Measurements from ENCODE around the gene TAF1D.

The TAF1D gene

DNA sequence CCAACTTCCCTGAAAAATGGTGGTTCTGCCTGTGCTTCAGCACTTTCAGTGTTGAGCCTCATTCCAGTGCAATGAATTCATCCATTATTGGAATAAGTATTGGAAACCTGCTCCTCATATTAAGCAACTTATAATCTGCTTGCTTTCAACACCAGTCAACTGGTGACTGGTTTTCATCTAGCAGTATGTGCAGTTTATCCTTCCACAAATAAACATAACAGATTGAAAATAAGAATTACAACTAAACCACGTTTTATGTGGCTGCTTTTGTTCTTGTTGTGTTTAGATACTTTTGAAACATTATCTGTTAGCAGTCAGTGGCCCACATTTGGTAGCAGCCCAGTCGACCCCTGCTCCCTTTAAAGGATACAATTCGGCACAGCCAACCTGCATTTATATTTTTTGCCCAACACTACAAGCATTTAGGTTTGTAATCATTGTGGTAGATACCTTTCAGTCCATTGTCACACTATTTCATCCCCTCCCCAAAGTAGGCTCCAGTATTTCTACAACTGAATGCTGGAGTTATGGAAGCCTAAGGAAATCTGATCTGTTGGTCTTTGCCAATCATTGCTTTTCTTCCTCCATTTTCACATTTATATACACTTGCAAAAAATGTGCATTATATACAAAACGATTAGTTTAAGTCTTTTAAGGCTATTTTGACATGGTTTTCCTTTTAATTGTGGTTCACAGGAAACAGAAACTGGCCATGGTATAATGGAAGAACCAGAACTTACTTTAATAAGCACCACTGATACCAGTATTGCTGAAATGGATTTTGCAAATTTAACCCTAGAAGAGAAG is 13.1 kb downstream of the TAF1D start:
- no peak overlapping the region for H2AFZ ChIP-seq (ENCODE audit: low read length)
- H4K20me1 ChIP-seq (ENCODE audit: insufficient read depth, low read length): no peaks in the 10 kb centered on the region
- no peaks in the 10 kb centered on the region for H3K4me1 ChIP-seq (ENCODE audit: insufficient read depth, low read length, severe bottlenecking)
- no peaks in the 10 kb centered on the region for H3K9me3 ChIP-seq (ENCODE audit: low read length)
- H3F3A ChIP-seq (ENCODE audit: insufficient read depth, low read length): peaks cover 30% of the 10 kb centered on the region
- H3K79me2 ChIP-seq (ENCODE audit: insufficient read depth, low read length): no peaks in the 10 kb centered on the region
- no peaks in the 10 kb centered on the region for H3K9me2 ChIP-seq (ENCODE audit: low read depth, low read length)
- no peaks in the 10 kb centered on the region for H3K27me3 ChIP-seq (ENCODE audit: insufficient read depth, low read length)
- no peak overlapping the region for H3K27ac ChIP-seq (ENCODE audit: low read depth, low read length, poor library complexity, severe bottlenecking)
- TF ChIP-seq EZH2 (IDR thresholded peaks at IDR 0.05; ENCODE audit: borderline replicate concordance, low read length) (no peak), CTCF (IDR thresholded peaks at IDR 0.05; ENCODE audit: low read length) (no peak)
- H3K4me3 ChIP-seq (ENCODE audit: low read depth, low read length, poor library complexity, severe bottlenecking): no peak overlapping the region
- H3K36me3 ChIP-seq (ENCODE audit: insufficient read depth, low read length): peaks cover 94% of the 10 kb centered on the region
- no peak overlapping the region for H3K9ac ChIP-seq (ENCODE audit: low read length)
- H3K4me2 ChIP-seq (ENCODE audit: low read length): no peak overlapping the region

- Histone ChIP-seq H3F3A (ENCODE audit: insufficient read depth, low read length) (peaks cover 10% of the 10 kb centered on the region), H3K4me2 (ENCODE audit: low read length) (no peak overlapping the region), H3K4me1 (ENCODE audit: insufficient read depth, low read length, severe bottlenecking) (no peaks in the 10 kb centered on the region), H3K9me2 (ENCODE audit: low read depth, low read length) (no peaks in the 10 kb centered on the region), H3K27me3 (ENCODE audit: insufficient read depth, low read length) (no peaks in the 10 kb centered on the region), H3K36me3 (ENCODE audit: insufficient read depth, low read length) (peaks cover 82% of the 10 kb centered on the region), H2AFZ (ENCODE audit: low read length) (no peak overlapping the region), H3K4me3 (ENCODE audit: low read depth, low read length, poor library complexity, severe bottlenecking) (no peak overlapping the region), H3K9ac (ENCODE audit: low read length) (no peak overlapping the region), H3K9me3 (ENCODE audit: low read length) (no peaks in the 10 kb centered on the region), H4K20me1 (ENCODE audit: insufficient read depth, low read length) (no peaks in the 10 kb centered on the region), H3K79me2 (ENCODE audit: insufficient read depth, low read length) (no peaks in the 10 kb centered on the region), H3K27ac (ENCODE audit: low read depth, low read length, poor library complexity, severe bottlenecking) (no peak overlapping the region)
- TF ChIP-seq EZH2 (IDR thresholded peaks at IDR 0.05; ENCODE audit: borderline replicate concordance, low read length): no peak
- TF ChIP-seq CTCF (IDR thresholded peaks at IDR 0.05; ENCODE audit: low read length): no peak
Observed at GRCh38 chr11:93724089-93724488, 17.2 kb downstream of the TAF1D start.

DNA sequence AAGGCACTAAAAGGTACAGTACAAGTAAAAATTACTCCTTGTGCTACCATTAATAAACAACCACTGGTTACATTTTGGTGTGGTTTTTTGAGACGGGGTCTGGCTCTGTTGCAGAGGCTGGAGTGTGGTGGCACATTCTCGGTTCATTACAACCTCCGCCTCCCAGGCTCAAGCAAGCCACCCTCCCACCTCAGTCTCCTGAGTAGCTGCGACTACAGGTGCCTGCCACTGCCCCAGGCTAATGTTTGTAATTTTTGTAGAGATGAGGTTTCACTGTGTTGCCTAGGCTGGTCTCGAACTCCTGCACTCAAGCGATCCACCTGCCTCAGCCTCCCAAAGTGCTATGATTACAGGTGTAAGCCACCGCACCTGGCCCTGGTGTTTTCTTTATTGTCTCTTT is 20.8 kb downstream of the TAF1D start:
- H3K27me3 ChIP-seq (ENCODE audit: insufficient read depth, low read length): no peaks in the 10 kb centered on the region
- peaks cover 67% of the 10 kb centered on the region for H3K36me3 ChIP-seq (ENCODE audit: insufficient read depth, low read length)
- H3K9me2 ChIP-seq (ENCODE audit: low read depth, low read length): no peaks in the 10 kb centered on the region
- H2AFZ ChIP-seq (ENCODE audit: low read length): no peak overlapping the region
- no peaks in the 10 kb centered on the region for H3K79me2 ChIP-seq (ENCODE audit: insufficient read depth, low read length)
- TF ChIP-seq CTCF (IDR thresholded peaks at IDR 0.05; ENCODE audit: low read length): no peak
- TF ChIP-seq EZH2 (IDR thresholded peaks at IDR 0.05; ENCODE audit: borderline replicate concordance, low read length): no peak
- no peaks in the 10 kb centered on the region for H3F3A ChIP-seq (ENCODE audit: insufficient read depth, low read length)
- H3K4me3 ChIP-seq (ENCODE audit: low read depth, low read length, poor library complexity, severe bottlenecking): no peak overlapping the region
- H3K27ac ChIP-seq (ENCODE audit: low read depth, low read length, poor library complexity, severe bottlenecking): no peak overlapping the region
- H4K20me1 ChIP-seq (ENCODE audit: insufficient read depth, low read length): no peaks in the 10 kb centered on the region
- H3K9ac ChIP-seq (ENCODE audit: low read length): no peak overlapping the region
- H3K4me1 ChIP-seq (ENCODE audit: insufficient read depth, low read length, severe bottlenecking): peaks cover 16% of the 10 kb centered on the region
- no peaks in the 10 kb centered on the region for H3K9me3 ChIP-seq (ENCODE audit: low read length)
- no peak overlapping the region for H3K4me2 ChIP-seq (ENCODE audit: low read length)

Measured in OCI-LY1 (cell line).